PFSK-1 (cell line): ENCODE data around the gene IL1RAPL2.

Experiments
- FOXP2 ChIP-seq: optimal IDR thresholded peaks from 2 replicates; pipeline ENCODE3; 2011; ENCODE audit warnings: borderline replicate concordance, control low read depth, inconsistent platforms; ENCODE audit not compliant: insufficient read depth; ENCODE audit errors: extremely low read length, extremely low read depth
- POLR2AphosphoS5 ChIP-seq: IDR thresholded peaks from 2 replicates; pipeline ENCODE4 v1.6.1; 2012; ENCODE audit warnings: low read depth, mild to moderate bottlenecking, control low read depth, low read length, moderate library complexity
- REST ChIP-seq, 2 experiments: IDR thresholded peaks; 2 replicates each; pipeline versions ENCODE4 v1.6.1 to v1.8.0; 2011 to 2012; ENCODE audit warnings: low read depth in 2 of 2, low read length in 2 of 2, control low read depth in 1 of 2, inconsistent platforms in 1 of 2, mild to moderate bottlenecking in 1 of 2, moderate library complexity in 1 of 2; ENCODE audit not compliant: insufficient read depth in 1 of 2
- SIN3A ChIP-seq: IDR thresholded peaks from 2 replicates; pipeline ENCODE4 v1.6.1; 2012; ENCODE audit warnings: mild to moderate bottlenecking, low read length, moderate library complexity, borderline replicate concordance; ENCODE audit not compliant: insufficient read depth
- TAF1 ChIP-seq: IDR thresholded peaks from 2 replicates; pipeline ENCODE4 v1.6.1; 2012; ENCODE audit warnings: low read length, control low read depth, borderline replicate concordance; ENCODE audit not compliant: insufficient read depth

IL1RAPL2 gene

GRCh38 chrX:105543283-105543682 is 977.3 kb downstream of the IL1RAPL2 start:
- no peak for TF ChIP-seq TAF1
- TF ChIP-seq FOXP2 = no peak
- TF ChIP-seq REST (IDR thresholded peaks at IDR 0.05; ENCODE audit: insufficient read depth in 1 of 2, low read depth in 2 of 2, low read length in 2 of 2) = no peak
- no peak for TF ChIP-seq POLR2AphosphoS5
- no peak for TF ChIP-seq SIN3A

GRCh38 chrX:105550043-105550663 is 984.2 kb downstream of the IL1RAPL2 start:
- TF ChIP-seq TAF1 (no peak), POLR2AphosphoS5 (no peak), SIN3A (no peak), FOXP2 (no peak), REST (IDR thresholded peaks at IDR 0.05; ENCODE audit: insufficient read depth in 1 of 2, low read depth in 2 of 2, low read length in 2 of 2) (no peak)

GRCh38 chrX:105552395-105552794 is 986.4 kb downstream of the IL1RAPL2 start:
- TF ChIP-seq REST (IDR thresholded peaks at IDR 0.05; ENCODE audit: insufficient read depth in 1 of 2, low read depth in 2 of 2, low read length in 2 of 2) (no peak), TAF1 (no peak), FOXP2 (no peak), POLR2AphosphoS5 (no peak), SIN3A (no peak)

GRCh38 chrX:105553118-105553517 is 987.1 kb downstream of the IL1RAPL2 start:
- TF ChIP-seq POLR2AphosphoS5 (no peak), REST (IDR thresholded peaks at IDR 0.05; ENCODE audit: insufficient read depth in 1 of 2, low read depth in 2 of 2, low read length in 2 of 2) (no peak), FOXP2 (no peak), TAF1 (no peak), SIN3A (no peak)
